ENCODE data around the gene SNX9. TPM values are rescaled to one million over a fixed set of nuclear protein-coding genes. Genes with fewer than 3 reads are reported as not detected.
A peak's percentile ranks its signal among the peaks of the same experiment; 100 is the strongest.
"Not testable (repeated sequence)": the region's sequence is repeated elsewhere in the genome, so short reads cannot be mapped to it uniquely, and the experiment has no call there.

Gene SNX9
- total RNA-seq, 1 donor from 2014 or later, result 34.4 TPM

DNA sequence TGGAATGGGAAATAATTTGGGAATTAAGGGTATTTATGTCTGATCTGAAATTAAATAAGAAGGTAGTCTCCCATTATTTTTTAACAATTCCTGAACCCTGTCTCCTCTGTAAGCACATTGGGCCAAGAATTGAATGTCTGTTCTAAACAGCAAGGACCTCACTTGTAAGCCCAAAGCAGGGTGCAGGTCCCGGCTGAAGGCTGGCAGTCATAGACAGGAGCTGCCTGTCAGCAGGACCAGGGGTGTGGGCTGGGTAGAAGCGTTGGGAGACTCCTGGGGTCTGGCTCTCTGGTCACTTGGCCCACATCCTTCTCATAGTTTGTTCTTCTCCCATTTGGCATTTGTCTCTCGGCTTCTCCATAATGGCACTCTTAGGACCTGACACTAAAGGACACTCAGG is 75.6 kb downstream of the SNX9 start:
- intact Hi-C loops (cut with DNase I), result no loop called here
- peak; percentile 38 for ATAC-seq (ENCODE audit: poor library complexity)

DNA sequence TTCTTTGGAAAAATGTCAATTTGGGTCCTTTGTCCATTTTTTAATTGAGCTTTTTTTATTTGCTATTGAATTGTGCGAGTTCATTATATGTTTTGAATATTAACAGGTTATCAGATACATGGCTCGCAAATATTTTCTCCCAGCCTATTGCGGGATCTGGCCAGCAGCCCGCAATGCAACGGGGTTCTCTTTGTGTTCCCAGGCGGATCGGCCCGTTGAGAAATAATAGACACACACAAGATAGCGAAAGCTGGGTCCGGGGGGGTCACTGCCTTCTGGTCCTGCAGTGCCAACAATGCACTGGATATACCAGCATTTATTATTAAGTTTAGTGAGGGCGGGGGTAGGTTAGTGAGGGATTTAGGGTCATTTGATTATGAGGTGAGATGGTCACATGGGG is 77.2 kb downstream of the SNX9 start:
- intact Hi-C loops (cut with DNase I); DNase-seq; ATAC-seq (ENCODE audit: poor library complexity): not testable (repeated sequence)

More for the DNA sequence above, 75.6 kb downstream of the SNX9 start:
- no peak for DNase-seq

DNA sequence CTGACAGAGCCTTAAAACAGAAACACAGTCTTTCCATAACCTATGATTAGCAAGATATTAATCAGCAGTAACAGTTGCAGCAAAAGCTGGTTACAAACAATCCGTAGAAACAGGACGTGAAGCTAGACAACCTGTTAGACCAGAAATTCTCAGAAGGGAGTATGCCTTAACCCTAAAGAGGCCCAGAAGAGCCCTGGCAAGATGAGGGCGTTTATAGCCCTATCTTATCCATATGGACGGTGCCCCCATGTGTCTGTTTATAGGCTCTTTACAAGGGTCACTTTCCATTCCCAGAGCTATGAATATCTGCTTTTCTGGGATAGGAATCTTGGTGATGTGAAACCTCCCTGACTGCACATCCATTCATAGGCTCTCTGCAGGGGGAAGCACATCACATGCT is 77.7 kb downstream of the SNX9 start:
- DNase-seq; ATAC-seq (ENCODE audit: poor library complexity); intact Hi-C loops (cut with DNase I): not testable (repeated sequence)

DNA sequence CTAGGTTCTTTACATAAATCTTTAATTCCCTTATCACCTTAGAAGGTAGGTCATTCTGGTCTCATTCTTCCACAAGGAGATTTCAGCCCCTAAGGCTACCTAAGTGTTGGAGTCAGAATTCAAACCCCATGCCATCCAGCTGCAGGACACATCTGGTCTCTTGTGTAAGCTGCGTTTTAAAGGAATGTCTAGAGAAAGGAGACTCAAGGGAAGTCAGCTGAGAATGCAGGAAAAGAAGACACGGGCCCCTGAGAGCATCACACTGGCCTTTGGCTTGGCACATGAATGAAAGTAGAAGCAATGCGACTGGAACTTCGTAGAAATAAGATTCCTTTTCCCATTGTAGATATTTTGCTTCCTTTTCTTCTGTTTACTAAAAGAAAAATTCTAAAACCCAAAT is 82.0 kb downstream of the SNX9 start:
- ATAC-seq (ENCODE audit: poor library complexity) (no peak), DNase-seq (no peak)
- intact Hi-C loops (cut with DNase I), result no loop called here

DNA sequence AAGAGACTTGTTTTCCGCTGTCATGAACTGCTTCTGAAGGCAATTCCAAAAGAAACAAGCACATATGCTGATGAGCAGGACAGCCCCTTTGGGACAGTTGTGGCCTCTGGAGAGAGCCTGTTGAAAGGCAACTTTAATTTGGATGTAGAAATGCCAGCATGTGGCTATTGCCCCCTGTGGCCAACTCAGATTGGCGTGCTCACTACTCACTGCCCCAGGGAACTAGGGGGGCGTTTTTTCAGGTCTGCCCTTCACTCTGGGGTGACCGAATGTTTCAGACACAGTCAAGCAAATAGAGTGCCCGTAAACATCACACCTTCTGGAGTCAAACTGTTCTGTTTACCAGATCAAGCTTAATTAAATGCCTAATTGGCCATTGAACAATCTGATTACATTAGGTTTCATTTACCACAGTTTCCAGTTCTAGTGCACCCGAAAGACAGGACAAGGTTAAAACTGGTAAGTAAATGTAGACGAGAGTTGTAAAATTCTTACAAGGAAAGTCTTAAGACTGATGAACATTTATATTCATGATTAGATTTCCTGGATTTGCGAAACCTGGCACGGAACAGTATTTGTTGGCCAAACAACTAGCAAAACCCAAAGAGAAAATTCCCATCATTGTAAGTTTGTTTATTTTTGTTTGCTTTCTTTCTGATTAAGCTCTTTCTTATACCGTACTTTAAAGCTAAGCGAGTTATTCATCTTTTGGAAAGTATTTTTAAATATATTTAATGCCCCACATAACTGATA is 82.7 kb downstream of the SNX9 start:
- intact Hi-C loops (cut with DNase I), result no loop called here
- ATAC-seq (ENCODE audit: poor library complexity) (no peak), DNase-seq (no peak)

DNA sequence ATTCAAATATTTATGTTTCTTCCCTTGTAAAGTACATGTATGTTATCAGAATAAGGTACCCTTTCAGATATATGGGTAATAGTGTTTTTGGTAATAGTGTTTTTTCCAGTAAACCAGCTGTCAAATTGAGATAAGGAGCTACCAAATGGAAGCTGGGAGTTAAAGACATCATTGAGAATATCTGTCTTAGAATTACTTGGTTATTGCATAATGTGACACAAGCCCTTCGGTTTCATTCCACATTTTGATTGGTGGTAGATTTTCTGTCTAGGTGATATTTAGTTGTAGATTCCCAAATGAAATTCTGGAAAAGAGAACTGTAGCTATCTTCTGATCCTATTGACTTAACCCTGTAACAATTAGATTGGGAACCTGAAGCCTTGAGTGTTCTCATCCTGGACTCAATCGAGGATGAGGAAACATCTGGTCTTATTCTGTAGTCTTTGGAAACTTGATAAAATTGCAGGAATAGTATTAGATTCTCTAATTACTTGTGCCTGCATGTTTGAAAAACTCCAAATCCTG is 83.6 kb downstream of the SNX9 start:
- intact Hi-C loops (cut with DNase I), result no loop called here
- ATAC-seq (ENCODE audit: poor library complexity) (peak; percentile 31), DNase-seq (no peak)

DNA sequence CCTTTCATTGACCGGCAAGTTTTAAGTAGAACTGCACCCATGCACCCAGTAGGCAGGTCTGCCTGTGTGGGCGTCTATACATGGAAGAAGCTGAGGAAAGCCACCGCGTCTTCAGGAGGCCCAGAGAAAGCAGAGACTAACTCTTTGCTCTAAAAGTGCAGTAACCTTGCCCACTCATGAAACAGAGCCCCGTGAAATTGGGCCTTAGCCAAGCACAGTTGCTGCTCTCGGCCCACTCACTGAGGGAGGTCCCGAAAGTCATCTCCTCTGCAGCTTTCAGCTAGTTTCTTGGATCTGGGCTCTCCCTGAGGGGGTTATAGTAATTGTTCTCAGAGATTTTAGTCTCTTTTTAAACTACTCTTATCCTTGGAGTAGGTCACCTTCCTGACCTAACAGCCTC is 84.6 kb downstream of the SNX9 start:
- intact Hi-C loops (cut with DNase I), result no loop called here
- ATAC-seq (ENCODE audit: poor library complexity) (no peak), DNase-seq (no peak)

DNA sequence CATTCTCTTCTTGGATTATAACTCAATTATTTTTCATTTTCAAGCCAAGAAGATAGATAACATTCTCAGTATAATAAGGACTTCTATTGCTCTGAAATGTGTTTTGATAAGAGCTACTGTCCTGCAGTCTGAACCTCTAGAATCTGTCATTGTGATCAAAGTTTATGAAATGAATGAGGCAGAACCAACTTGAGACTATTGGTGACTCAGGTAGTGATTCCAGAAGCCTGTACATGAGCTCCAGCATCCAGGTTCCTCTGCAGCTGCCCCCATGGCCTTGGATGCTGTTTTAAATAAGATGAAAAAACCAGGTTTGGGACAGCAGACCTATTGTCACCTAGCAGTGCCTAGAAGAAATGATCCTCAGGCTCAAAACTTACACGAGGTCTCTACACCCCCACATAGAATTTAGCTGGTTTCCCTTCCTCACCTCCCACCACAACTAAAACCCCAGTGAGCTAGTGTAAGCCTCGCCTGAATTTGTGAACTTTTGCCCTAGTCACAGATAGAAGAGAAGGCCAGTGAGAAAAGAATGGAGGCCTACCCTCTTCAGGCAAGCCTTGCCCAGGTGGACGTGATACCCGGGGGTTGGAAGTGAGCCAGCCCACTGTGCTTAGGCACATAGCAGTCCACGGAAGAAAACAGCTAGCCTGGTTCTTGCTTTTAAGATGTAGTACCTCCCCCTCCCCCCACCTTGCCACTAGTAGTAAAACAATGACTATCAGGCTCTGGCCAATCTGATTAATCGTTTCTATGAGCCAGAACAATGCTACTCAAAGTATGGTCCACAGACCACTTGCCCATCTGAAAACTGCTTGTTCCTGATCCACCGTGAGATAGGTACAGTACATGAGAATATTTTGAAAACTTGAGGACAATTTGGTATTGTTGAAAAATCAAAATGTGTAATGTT is 85.6 kb downstream of the SNX9 start:
- ATAC-seq (ENCODE audit: poor library complexity) (no peak), DNase-seq (no peak)
- intact Hi-C loops (cut with DNase I), result no loop called here

DNA sequence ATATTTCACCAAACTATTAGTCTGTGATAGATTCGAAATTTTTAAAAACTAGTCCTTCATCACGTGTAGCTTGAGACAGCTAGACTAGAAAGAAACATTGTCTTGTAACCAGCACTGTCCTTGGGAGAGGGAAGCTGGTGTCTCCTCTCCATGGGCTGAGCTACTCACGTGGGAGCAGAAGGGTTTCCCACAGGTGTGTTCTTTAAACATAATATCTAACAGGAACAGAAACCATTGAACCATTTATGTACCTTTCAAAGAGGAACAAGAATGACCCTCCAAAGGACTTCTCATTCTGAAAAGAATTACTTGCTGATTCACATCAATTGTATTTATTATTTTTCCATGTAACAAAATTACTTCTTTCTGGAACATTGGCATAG is 86.2 kb downstream of the SNX9 start:
- intact Hi-C loops (cut with DNase I), result no loop called here
- DNase-seq (no peak), ATAC-seq (ENCODE audit: poor library complexity) (no peak)

DNA sequence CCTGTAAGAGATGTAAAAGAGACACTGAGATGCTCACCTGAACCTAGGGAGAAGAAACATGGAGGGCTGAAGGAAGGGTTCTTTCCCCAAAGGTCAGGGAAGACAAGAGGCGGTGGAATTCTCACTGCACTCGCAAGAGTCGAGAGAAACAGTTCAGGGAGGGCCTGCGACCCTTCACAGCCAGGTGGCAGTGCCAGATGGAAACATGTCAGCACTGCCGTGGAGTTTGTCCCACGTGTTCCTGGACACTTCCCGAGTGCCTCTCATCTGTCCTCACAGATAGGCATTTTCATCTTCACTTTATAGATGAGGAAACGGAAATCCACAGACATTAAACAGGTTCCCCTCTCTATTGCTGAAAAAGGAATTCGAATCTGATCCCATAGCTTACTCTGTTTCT is 88.2 kb downstream of the SNX9 start:
- peak; percentile 41 for ATAC-seq (ENCODE audit: poor library complexity)
- no peak for DNase-seq
- intact Hi-C loops (cut with DNase I), result no loop called here

DNA sequence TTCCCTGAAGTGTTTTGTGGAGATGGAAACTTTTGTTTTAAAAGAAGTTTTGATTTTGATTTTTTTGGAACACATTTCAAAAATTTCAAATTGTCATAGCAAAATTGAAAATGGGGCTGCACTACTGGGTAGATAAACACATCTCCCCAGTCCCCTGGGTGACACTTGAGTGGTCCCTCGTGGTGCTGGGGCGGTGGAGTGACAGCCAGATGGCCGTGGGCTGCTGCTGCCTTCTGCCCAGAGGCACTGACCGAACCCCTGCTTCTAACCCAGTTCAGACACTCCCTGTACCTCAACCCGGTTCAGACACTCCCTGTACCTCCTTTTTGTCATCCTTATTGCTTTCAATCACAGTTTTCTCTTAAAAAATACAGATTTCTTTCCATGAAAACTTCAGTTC is 88.7 kb downstream of the SNX9 start:
- ATAC-seq (ENCODE audit: poor library complexity) (no peak), DNase-seq (no peak)
- intact Hi-C loops (cut with DNase I), result no loop called here

DNA sequence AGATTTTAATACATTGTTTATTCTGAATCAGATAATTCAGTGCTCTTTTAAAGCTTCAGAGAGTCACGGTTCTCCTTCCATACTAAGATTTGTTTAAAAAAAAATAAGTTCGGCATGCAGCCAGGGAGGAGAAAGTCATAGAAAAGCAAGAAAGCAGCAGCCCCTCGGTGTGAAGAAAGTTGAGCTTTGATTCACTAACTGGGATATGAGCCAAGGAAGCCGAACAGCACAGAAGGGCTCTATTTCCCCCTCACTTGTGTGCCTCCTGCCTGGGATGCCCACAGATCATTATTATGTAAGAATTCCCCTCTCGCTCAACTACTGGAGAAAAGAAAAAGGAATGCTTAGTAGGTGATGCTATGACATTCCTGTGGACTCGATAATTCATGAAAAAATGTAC is 89.3 kb downstream of the SNX9 start:
- intact Hi-C loops (cut with DNase I), result no loop called here
- ATAC-seq (ENCODE audit: poor library complexity) (no peak), DNase-seq (no peak)

DNA sequence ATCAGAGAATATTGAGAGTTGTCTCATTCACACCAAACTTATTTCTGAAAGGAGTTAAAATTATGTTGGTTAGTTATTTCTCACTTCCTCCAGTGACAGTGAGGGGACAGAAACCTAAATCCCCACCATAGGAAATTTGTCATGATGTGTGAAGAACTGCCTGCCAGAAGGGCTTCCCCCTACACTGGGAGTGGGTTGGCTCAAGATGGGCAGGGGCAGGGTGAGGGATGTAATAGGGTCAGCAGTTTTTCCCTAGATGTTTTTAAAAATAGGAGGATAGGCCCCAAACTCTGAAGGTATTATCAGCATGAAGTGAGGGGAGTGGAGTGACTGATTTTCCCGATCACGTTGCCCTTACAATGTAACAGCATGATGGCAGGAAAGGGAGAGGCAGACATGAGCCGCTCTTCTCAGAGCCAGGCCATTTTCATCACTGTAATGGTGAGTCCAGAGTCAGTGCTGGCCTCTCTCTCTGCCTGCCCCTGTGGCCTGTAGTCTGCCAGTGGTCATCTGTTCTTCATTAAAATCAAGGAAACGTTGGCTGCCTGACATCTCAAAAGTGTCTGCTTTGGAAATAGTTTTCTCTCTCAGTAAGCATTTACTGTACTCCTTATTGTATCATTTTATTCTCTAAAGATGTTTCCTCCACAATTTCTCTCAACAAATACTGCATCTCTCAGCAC is 98.8 kb downstream of the SNX9 start:
- ATAC-seq (ENCODE audit: poor library complexity) (peak; percentile 85), DNase-seq (no peak)
- intact Hi-C loops (cut with DNase I), result no loop called here

DNA sequence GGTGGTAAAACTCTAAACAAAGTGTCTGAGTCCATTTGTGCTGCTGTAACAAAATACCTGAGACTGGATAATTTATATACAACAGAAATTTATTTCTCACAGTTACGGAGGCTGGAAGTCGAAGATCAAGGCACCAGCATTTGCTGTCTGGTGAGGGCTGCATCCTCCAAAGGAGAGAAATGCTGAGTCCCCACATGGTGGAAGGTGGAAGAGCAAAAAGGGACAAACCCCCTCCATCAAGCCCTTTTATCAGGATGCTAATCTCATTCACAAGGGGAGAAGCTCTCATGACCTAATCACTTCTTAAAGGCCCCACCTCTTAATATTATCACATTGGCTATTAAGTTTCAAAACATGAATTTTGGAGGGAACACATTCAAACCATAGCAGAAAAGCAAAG is 102.7 kb downstream of the SNX9 start:
- no peak for ATAC-seq (ENCODE audit: poor library complexity)
- DNase-seq, result no peak
- intact Hi-C loops (cut with DNase I), result no loop called here

DNA sequence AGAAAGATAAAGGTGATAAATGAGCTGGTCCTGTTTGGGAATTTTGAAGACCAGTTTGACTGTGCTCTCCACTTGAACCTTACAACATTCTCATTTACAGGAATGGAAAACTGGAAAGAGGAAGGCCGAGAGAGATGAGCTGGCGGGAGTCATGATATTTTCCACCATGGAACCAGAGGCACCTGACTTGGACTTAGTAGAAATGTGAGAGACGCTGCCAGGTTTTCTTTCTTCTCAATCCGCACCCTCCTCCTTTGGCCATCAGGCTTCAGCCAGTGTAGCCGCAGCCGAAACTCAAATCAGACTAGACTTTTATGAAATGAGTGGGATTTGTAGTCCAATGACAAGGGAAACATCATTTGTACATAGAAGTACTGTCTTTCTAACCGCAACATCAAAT is 104.0 kb downstream of the SNX9 start:
- DNase-seq, result no peak
- intact Hi-C loops (cut with DNase I), result no loop called here

DNA sequence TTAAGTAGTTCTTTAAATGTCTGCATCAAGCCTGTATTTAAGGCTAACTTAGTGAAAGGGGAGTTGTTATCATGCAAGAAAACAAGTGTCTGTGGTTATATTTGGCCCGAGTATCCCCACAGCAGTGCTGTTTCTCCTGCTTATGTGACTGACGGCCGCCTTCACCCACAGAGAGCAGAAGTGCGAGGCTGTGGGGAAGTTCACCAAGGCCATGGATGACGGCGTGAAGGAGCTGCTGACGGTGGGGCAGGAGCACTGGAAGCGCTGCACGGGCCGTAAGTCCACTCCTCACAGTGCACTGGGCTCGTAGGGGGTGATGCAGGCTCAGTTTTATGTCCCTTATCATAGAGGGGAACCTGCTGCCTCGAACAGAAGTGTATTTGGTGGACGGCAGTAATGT is 105.4 kb downstream of the SNX9 start:
- DNase-seq (no peak), ATAC-seq (ENCODE audit: poor library complexity) (no peak)
- intact Hi-C loops (cut with DNase I), result no loop called here

More for the DNA sequence above, 104.0 kb downstream of the SNX9 start:
- no peak for ATAC-seq (ENCODE audit: poor library complexity)

DNA sequence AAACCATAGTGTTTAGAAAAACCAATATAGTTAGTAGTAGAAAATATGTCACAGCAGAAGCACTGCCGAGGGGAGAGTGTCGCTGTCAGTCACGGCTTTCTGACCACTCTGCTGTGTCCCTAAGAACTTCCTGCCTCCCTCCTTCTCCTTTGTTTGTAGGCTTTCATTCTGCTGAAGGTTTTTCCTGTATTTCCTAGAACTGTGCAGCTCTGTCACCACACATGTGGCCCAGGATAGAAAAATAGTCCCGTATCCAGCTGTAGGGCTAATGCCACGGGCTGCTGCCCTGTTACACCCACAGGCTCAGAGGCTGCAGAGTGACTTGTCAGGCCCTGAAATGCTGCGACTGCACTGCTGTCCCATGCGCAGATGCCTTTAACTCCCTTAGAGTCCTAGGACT is 106.0 kb downstream of the SNX9 start:
- ATAC-seq (ENCODE audit: poor library complexity) (no peak), DNase-seq (no peak)
- intact Hi-C loops (cut with DNase I), result no loop called here

DNA sequence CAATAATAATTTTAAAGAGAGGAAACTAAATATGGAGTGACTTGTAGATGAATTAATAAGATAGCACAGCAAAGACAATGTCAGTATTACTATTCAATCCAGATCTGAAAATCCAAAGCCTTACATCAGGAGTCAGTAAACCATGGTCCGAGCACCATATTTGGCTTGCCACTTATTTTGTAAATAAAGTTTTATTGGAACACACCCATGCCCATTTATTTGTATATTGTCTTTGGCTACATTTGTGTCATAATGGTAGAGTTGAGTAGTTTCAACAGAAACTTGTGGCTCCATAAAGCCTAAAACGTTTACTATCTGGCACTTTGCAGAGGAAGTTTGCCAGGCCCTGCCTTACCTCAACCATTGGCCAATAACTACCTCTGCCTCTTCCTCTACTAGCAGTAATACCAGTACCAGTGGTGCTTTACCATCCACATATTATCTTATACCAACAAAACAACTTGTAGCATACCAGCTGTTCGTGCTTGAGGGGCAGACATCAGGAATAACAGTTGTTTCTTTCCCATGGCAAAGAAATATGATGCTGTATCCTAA is 106.8 kb downstream of the SNX9 start:
- no peak for DNase-seq
- intact Hi-C loops (cut with DNase I), result no loop called here
- no peak for ATAC-seq (ENCODE audit: poor library complexity)

DNA sequence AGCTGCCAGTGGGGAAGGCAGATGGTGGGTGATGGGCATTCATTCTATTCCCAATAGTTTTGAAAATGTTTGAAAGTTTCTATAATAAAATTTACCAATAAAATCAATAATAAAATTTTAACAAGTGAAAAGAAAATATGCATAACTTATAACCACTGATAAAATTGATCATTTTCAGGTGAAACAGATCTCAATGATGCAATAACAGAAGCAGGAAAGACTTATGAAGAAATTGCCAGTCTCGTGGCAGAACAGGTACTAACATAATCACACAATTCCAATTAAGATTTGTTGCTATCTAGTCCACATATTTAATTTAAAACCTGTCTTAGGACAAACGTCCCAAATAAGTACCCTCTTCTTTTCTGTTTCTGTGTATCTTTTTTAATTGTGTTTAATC is 112.7 kb downstream of the SNX9 start:
- no peak for ATAC-seq (ENCODE audit: poor library complexity)
- no peak for DNase-seq
- intact Hi-C loops (cut with DNase I), result no loop called here
